Activated CD4-positive, alpha-beta memory T cell treated with anti-CD3 and anti-CD28 coated beads for 36 hours (primary cell): Measurements from ENCODE around the gene EFHC1. TPM values are rescaled to one million over a fixed set of nuclear protein-coding genes. Genes with fewer than 3 reads are reported as not detected.
A peak's percentile ranks its signal among the peaks of the same experiment; 100 is the strongest.

ENCODE experiments used
- CTCF ChIA-PET: fragments of 350-600 bp; sonication (Branson Sonifier 250); formaldehyde crosslinking; loops from one replicate; lab custom pipeline; 2021; ENCODE audit warnings: antibody characterized with exemption, inconsistent platforms; lab: Charles Lee
- POLR2A ChIA-PET: fragments of 350-600 bp; sonication (Branson Sonifier 250); formaldehyde crosslinking; loops from one replicate; lab custom pipeline; 2021; ENCODE audit warnings: antibody characterized with exemption; lab: Charles Lee
- DNase-seq: peaks from one replicate; pipeline ENCODE4 v3.0.0-alpha.2; 2020
- H3K27ac Mint-ChIP-seq: one replicate; pipeline ENCODE4 v1.8.0; 2021; ENCODE audit warnings: mixed read lengths
- H3K27me3 Mint-ChIP-seq: one replicate; pipeline ENCODE4 v1.8.0; 2021; ENCODE audit warnings: mixed read lengths
- H3K36me3 Mint-ChIP-seq: one replicate; pipeline ENCODE4 v1.8.0; 2021; ENCODE audit warnings: mixed read lengths
- H3K4me1 Mint-ChIP-seq: one replicate; pipeline ENCODE4 v1.8.0; 2021; ENCODE audit warnings: low read depth, mixed read lengths
- H3K4me3 Mint-ChIP-seq: one replicate; pipeline ENCODE4 v1.8.0; 2021; ENCODE audit warnings: mild to moderate bottlenecking, mixed read lengths
- H3K9me3 Mint-ChIP-seq: one replicate; pipeline ENCODE4 v1.8.0; 2021; ENCODE audit warnings: mixed read lengths
- intact Hi-C: fragments of 100-400 bp; cut with micrococcal nuclease; formaldehyde crosslinking; loops from one replicate; pipeline ENCODE4 v1.15.1; 2023
- total RNA-seq, 2 experiments: library from RNA; stranded (reverse); gene quantifications; one replicate each; pipeline ENCODE4 v1.2.3, GENCODE V29; 2021

The EFHC1 gene
- total RNA-seq, 2 experiments from 2014 or later, result 1.9 to 3.1 TPM

GRCh38 chr6:52399511-52400312, 20.4 kb upstream of the EFHC1 start:
- peak; percentile 39 for DNase-seq
- H3K27ac Mint-ChIP-seq, result peak overlapping the region; percentile 40
- no peak overlapping the region for H3K4me3 Mint-ChIP-seq
- no peaks in the 10 kb centered on the region for H3K9me3 Mint-ChIP-seq
- ChIA-PET CTCF (interaction anchor here (0.6 to 6.5 kb wide), 28 partner anchors 8 to 263 kb away, joined by 3 to 139 read pairs (median 4); partner anchors contain the start of genes MCM3 and PAQR8), POLR2A (interaction anchor here (0.9 to 2.0 kb wide), 2 partner anchors 8 to 114 kb away, joined by 3 to 7 read pairs; partner anchors contain the start of gene MCM3)
- intact Hi-C loops, result loop anchor here (1.0 to 10.0 kb wide), 6 partner anchors 15 to 595 kb away; partner anchors contain the start of gene GSTA4
- H3K4me1 Mint-ChIP-seq, result peaks cover 63% of the 10 kb centered on the region
- no peaks in the 10 kb centered on the region for H3K27me3 Mint-ChIP-seq
- peaks cover 12% of the 10 kb centered on the region for H3K36me3 Mint-ChIP-seq

DNA sequence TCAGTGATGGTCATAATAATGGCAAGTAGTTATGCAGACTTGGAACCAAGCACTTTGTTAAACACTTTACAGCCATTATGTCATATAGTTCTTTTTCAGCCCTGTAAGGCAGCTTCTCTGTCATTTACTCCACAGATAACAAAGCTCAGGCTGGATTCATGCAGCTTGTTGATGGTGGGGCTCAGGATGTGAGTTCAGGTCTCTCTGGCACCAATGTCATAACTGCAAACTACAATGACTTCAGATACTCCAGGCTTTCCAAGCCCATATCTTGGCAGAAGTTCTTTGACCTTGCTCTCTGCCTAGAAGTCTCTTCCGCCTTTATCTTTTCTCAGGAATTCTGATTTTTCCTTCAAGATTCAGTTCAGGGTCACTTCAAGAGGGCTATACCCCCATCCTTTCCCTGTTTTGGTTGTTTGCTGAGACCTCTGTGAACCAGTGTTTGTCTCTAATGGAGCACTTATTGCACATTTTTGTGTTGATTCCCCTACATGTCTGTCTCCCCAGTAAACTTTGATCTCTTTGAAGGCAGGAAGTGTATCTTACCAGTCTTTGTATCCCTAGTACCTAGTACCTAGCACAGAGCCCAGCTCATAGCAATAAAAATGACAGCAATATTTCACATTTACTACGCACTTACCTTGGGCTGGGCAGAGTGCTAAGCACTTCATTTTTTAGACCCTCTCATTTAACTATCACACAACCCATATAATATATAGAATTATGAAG, 19.7 kb upstream of the EFHC1 start:
- Mint-ChIP-seq H3K4me1 (peaks cover 58% of the 10 kb centered on the region), H3K4me3 (no peak overlapping the region), H3K27ac (peak overlapping the region; percentile 3), H3K27me3 (no peaks in the 10 kb centered on the region), H3K36me3 (peaks cover 12% of the 10 kb centered on the region), H3K9me3 (no peaks in the 10 kb centered on the region)
- ChIA-PET CTCF (interaction anchor here (0.6 to 6.5 kb wide), 30 partner anchors 7 to 351 kb away, joined by 3 to 139 read pairs (median 4); partner anchors contain the start of genes MCM3 and PAQR8), POLR2A (interaction anchor here (2.0 kb wide), 1 partner anchor 115 kb away, joined by 7 read pairs; the partner anchor contains the start of gene MCM3)
- intact Hi-C loops, result no loop called here
- no peak for DNase-seq

- POLR2A ChIA-PET, result interaction anchor here (1.8 kb wide), 1 partner anchor 118 kb away, joined by 4 read pairs; no protein-coding TSS in a partner anchor
- no peaks in the 10 kb centered on the region for H3K27me3 Mint-ChIP-seq
- DNase-seq, result no peak
- intact Hi-C loops, result no loop called here
- CTCF ChIA-PET, result interaction anchor here (0.9 to 4.7 kb wide), 3 partner anchors 12 to 118 kb away, joined by 3 to 139 read pairs (median 6); partner anchors contain the start of gene MCM3
- no peak overlapping the region for H3K27ac Mint-ChIP-seq
- no peak overlapping the region for H3K4me3 Mint-ChIP-seq
- H3K4me1 Mint-ChIP-seq, result peaks cover 34% of the 10 kb centered on the region
- no peaks in the 10 kb centered on the region for H3K9me3 Mint-ChIP-seq
- H3K36me3 Mint-ChIP-seq, result peaks cover 15% of the 10 kb centered on the region
These were observed 17.1 kb upstream of the EFHC1 start for GRCh38 chr6:52403086-52403485.

GRCh38 chr6:52403627-52404026, 16.5 kb upstream of the EFHC1 start:
- H3K9me3 Mint-ChIP-seq, result no peaks in the 10 kb centered on the region
- H3K27me3 Mint-ChIP-seq, result no peaks in the 10 kb centered on the region
- ChIA-PET CTCF (interaction anchor here (0.8 to 4.7 kb wide), 3 partner anchors 110 to 260 kb away, joined by 3 to 139 read pairs (median 6); partner anchors contain the start of gene MCM3), POLR2A (interaction anchor here (1.8 kb wide), 1 partner anchor 118 kb away, joined by 4 read pairs; no protein-coding TSS in a partner anchor)
- H3K4me3 Mint-ChIP-seq, result no peak overlapping the region
- peaks cover 29% of the 10 kb centered on the region for H3K4me1 Mint-ChIP-seq
- DNase-seq, result no peak
- peaks cover 15% of the 10 kb centered on the region for H3K36me3 Mint-ChIP-seq
- intact Hi-C loops, result no loop called here
- no peak overlapping the region for H3K27ac Mint-ChIP-seq

GRCh38 chr6:52405243-52405642, 14.9 kb upstream of the EFHC1 start:
- ChIA-PET POLR2A (no interaction called here), CTCF (interaction anchor here (1.3 to 1.8 kb wide), 2 partner anchors 120 to 257 kb away, joined by 5 to 7 read pairs; partner anchors contain the start of gene MCM3)
- H3K36me3 Mint-ChIP-seq, result peaks cover 15% of the 10 kb centered on the region
- intact Hi-C loops, result no loop called here
- H3K27ac Mint-ChIP-seq, result no peak overlapping the region
- H3K4me3 Mint-ChIP-seq, result no peak overlapping the region
- no peaks in the 10 kb centered on the region for H3K27me3 Mint-ChIP-seq
- DNase-seq, result no peak
- no peaks in the 10 kb centered on the region for H3K9me3 Mint-ChIP-seq
- peaks cover 21% of the 10 kb centered on the region for H3K4me1 Mint-ChIP-seq

DNA sequence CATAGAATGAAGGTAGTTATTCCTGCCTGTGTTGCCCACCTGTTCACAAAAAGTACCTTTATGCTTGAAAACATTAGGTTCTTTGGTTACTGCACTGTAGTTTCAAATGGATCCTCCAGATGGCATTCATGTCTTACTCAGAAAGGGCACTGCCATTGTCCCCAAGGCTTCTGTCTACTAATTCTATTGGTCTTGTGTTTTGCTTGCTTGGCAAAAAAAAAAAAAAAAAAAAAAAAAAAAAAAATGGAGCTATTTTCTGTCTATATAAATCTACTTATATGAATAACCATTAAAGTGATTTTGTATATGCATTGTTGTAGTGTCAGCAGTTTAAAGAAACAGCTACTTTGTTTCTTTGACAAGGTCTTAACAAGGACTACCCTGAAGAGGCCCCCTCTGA, 12.7 kb upstream of the EFHC1 start:
- Mint-ChIP-seq H3K27me3 (no peaks in the 10 kb centered on the region), H3K4me1 (peaks cover 14% of the 10 kb centered on the region), H3K36me3 (peaks cover 15% of the 10 kb centered on the region), H3K9me3 (no peaks in the 10 kb centered on the region), H3K27ac (no peak overlapping the region), H3K4me3 (no peak overlapping the region)
- no peak for DNase-seq
- ChIA-PET CTCF (interaction anchor here (0.6 to 2.0 kb wide), 19 partner anchors 8 to 1113 kb away, joined by 3 to 19 read pairs (median 4); partner anchors contain the start of gene EFHC1), POLR2A (interaction anchor here (1.1 kb wide), 1 partner anchor 8 kb away, joined by 3 read pairs; no protein-coding TSS in a partner anchor)
- intact Hi-C loops, result no loop called here

GRCh38 chr6:52409499-52409898, 10.6 kb upstream of the EFHC1 start:
- no peaks in the 10 kb centered on the region for H3K27me3 Mint-ChIP-seq
- H3K27ac Mint-ChIP-seq, result no peak overlapping the region
- peaks cover 3% of the 10 kb centered on the region for H3K36me3 Mint-ChIP-seq
- H3K4me3 Mint-ChIP-seq, result no peak overlapping the region
- H3K9me3 Mint-ChIP-seq, result no peaks in the 10 kb centered on the region
- CTCF ChIA-PET, result interaction anchor here (0.5 to 1.8 kb wide), 6 partner anchors 9 to 253 kb away, joined by 3 to 5 read pairs (median 3); no protein-coding TSS in a partner anchor
- DNase-seq, result no peak
- POLR2A ChIA-PET, result no interaction called here
- H3K4me1 Mint-ChIP-seq, result peaks cover 11% of the 10 kb centered on the region
- intact Hi-C loops, result no loop called here

GRCh38 chr6:52410979-52411378, 9.2 kb upstream of the EFHC1 start:
- H3K27me3 Mint-ChIP-seq, result no peaks in the 10 kb centered on the region
- peaks cover 2% of the 10 kb centered on the region for H3K36me3 Mint-ChIP-seq
- CTCF ChIA-PET, result no interaction called here

DNA sequence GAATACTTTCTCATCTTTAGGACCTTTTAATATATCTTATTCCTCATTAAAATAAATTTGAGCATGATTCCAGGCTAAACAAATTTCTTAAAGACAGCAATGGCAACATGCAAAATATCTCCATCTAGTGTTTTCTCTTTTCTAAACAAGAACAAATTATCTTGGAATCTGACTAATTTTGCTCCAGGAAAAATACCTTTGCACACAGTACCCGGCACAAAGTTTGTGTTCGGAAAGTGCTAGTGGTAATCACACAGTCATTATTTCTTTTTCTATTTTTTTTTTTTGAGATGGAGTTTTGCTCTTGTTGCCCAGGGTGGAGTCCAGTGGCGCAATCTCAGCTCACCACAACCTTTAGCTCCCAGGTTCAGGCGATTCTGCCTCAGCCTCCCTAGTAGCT, 8.2 kb upstream of the EFHC1 start:
- Mint-ChIP-seq H3K4me3 (no peak overlapping the region), H3K36me3 (no peaks in the 10 kb centered on the region), H3K4me1 (peaks cover 24% of the 10 kb centered on the region), H3K9me3 (no peaks in the 10 kb centered on the region), H3K27me3 (no peaks in the 10 kb centered on the region), H3K27ac (no peak overlapping the region)
- POLR2A ChIA-PET, result no interaction called here
- no peak for DNase-seq
- CTCF ChIA-PET, result no interaction called here
- intact Hi-C loops, result no loop called here

More at GRCh38 chr6:52410979-52411378, 9.2 kb upstream of the EFHC1 start:
- Mint-ChIP-seq H3K4me1 (peaks cover 17% of the 10 kb centered on the region), H3K27ac (no peak overlapping the region), H3K9me3 (no peaks in the 10 kb centered on the region), H3K4me3 (no peak overlapping the region)
- intact Hi-C loops, result no loop called here
- POLR2A ChIA-PET, result no interaction called here
- no peak for DNase-seq

GRCh38 chr6:52415333-52415732, 4.8 kb upstream of the EFHC1 start:
- no peaks in the 10 kb centered on the region for H3K9me3 Mint-ChIP-seq
- H3K27ac Mint-ChIP-seq, result no peak overlapping the region
- ChIA-PET POLR2A (no interaction called here), CTCF (interaction anchor here (0.7 to 7.1 kb wide), 13 partner anchors 7 to 252 kb away, joined by 3 to 87 read pairs (median 8); partner anchors contain the start of gene MCM3)
- H3K4me1 Mint-ChIP-seq, result peaks cover 16% of the 10 kb centered on the region
- no peaks in the 10 kb centered on the region for H3K27me3 Mint-ChIP-seq
- peak overlapping the region; percentile 4 for H3K4me3 Mint-ChIP-seq
- intact Hi-C loops, result loop anchor here (2.0 kb wide), 1 partner anchor 17 kb away; no protein-coding TSS in a partner anchor
- H3K36me3 Mint-ChIP-seq, result no peaks in the 10 kb centered on the region
- DNase-seq, result no peak

DNA sequence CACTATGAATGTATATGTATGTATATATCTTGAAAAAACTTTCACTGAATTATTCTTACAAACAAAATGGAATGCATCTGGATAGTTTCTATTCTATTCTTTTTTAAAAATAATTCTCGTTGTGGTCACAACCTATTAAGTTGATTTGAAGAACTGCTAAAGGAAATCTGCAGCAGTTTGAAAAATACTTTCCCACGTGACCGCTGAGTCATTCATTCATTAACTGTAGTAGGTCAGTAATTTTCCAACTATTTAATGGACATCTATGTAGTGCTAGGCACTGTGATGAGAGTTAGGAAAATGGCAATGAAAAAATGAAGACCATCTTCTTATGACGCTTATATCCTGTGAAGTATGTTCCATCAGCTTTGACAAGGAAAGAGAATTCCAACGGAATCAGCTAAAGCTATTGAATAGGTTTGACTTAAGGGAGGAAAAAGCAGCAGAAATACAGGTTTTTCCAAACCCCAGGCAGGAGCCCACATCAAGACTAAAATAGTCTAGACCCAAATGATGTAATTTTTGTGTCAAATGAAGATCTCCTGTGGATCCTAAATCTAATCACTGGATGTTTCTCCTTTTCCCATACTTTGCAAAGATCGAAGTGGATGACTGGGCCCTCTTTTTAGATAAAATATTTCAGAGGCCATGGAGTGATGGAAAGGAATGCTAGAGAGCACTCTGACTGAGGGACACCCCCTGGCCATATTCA, 4.1 kb upstream of the EFHC1 start:
- H3K4me1 Mint-ChIP-seq, result peaks cover 16% of the 10 kb centered on the region
- POLR2A ChIA-PET, result no interaction called here
- no peak overlapping the region for H3K27ac Mint-ChIP-seq
- H3K27me3 Mint-ChIP-seq, result no peaks in the 10 kb centered on the region
- no peaks in the 10 kb centered on the region for H3K9me3 Mint-ChIP-seq
- no peak overlapping the region for H3K4me3 Mint-ChIP-seq
- CTCF ChIA-PET, result interaction anchor here (0.9 to 7.1 kb wide), 15 partner anchors 8 to 255 kb away, joined by 3 to 87 read pairs (median 6); partner anchors contain the start of genes MCM3 and TMEM14A
- DNase-seq, result no peak
- intact Hi-C loops, result loop anchor here (1.0 to 2.0 kb wide), 3 partner anchors 17 to 248 kb away; no protein-coding TSS in a partner anchor
- no peaks in the 10 kb centered on the region for H3K36me3 Mint-ChIP-seq
